WTC11 (cell line): ENCODE data around the gene SLC35A3. TPM values are rescaled to one million over a fixed set of nuclear protein-coding genes. Genes with fewer than 3 reads are reported as not detected.
A peak's percentile ranks its signal among the peaks of the same experiment; 100 is the strongest.

ENCODE experiments used
- AR ChIP-seq: fragments of 250-450 bp; sonication (Bioruptor Pico); IDR thresholded peaks from 2 replicates; pipeline ENCODE4 v1.9.0; 2021; ENCODE audit warnings: mild to moderate bottlenecking
- E2F1 ChIP-seq: sonication (generic); formaldehyde crosslinking; IDR thresholded peaks from 2 replicates; pipeline ENCODE4 v1.8.0; 2022; ENCODE audit warnings: mild to moderate bottlenecking, missing genetic modification reagents
- ELF4 ChIP-seq: sonication (generic); formaldehyde crosslinking; IDR thresholded peaks from 2 replicates; pipeline ENCODE4 v1.8.1; 2022; ENCODE audit warnings: low read depth, mild to moderate bottlenecking, moderate library complexity, missing genetic modification reagents
- FOXK1 ChIP-seq: sonication (generic); formaldehyde crosslinking; IDR thresholded peaks from 2 replicates; pipeline ENCODE4 v1.8.0; 2022; ENCODE audit warnings: mild to moderate bottlenecking, moderate library complexity, missing genetic modification reagents
- FOXP4 ChIP-seq: sonication (generic); formaldehyde crosslinking; IDR thresholded peaks from 2 replicates; pipeline ENCODE4 v1.8.0; 2022; ENCODE audit warnings: mild to moderate bottlenecking, missing genetic modification reagents
- HMGXB4 ChIP-seq: sonication (generic); formaldehyde crosslinking; IDR thresholded peaks from 2 replicates; pipeline ENCODE4 v1.8.1; 2023; ENCODE audit warnings: mild to moderate bottlenecking, moderate library complexity, missing genetic modification reagents
- IRF1 ChIP-seq: sonication (generic); formaldehyde crosslinking; IDR thresholded peaks from 2 replicates; pipeline ENCODE4 v1.8.0; 2023; ENCODE audit warnings: missing genetic modification reagents
- JUN ChIP-seq: sonication (generic); formaldehyde crosslinking; IDR thresholded peaks from 2 replicates; pipeline ENCODE4 v1.8.0; 2023; ENCODE audit warnings: mild to moderate bottlenecking, missing genetic modification reagents
- RORB ChIP-seq: fragments of 250-450 bp; sonication (Bioruptor Pico); IDR thresholded peaks from 2 replicates; pipeline ENCODE4 v1.9.0; 2021; ENCODE audit warnings: mild to moderate bottlenecking
- STAT6 ChIP-seq: sonication (generic); formaldehyde crosslinking; conservative IDR thresholded peaks from 2 replicates; pipeline ENCODE4 v1.8.1; 2023; ENCODE audit warnings: mild to moderate bottlenecking, low read depth, missing genetic modification reagents, moderate library complexity
- TCF7 ChIP-seq: sonication (generic); formaldehyde crosslinking; IDR thresholded peaks from 2 replicates; pipeline ENCODE4 v1.8.0; 2022; ENCODE audit warnings: mild to moderate bottlenecking, low read depth, missing genetic modification reagents, moderate library complexity
- ZBTB21 ChIP-seq: sonication (generic); formaldehyde crosslinking; IDR thresholded peaks from 2 replicates; pipeline ENCODE4 v1.8.1; 2023; ENCODE audit warnings: mild to moderate bottlenecking, missing genetic modification reagents, borderline replicate concordance
- ZNF281 ChIP-seq: sonication (generic); formaldehyde crosslinking; IDR thresholded peaks from 2 replicates; pipeline ENCODE4 v1.8.0; 2023; ENCODE audit warnings: mild to moderate bottlenecking, missing genetic modification reagents
- ZNF317 ChIP-seq: sonication (generic); formaldehyde crosslinking; IDR thresholded peaks from 2 replicates; pipeline ENCODE4 v1.8.1; 2023; ENCODE audit warnings: low read depth, mild to moderate bottlenecking, moderate library complexity, missing genetic modification reagents, borderline replicate concordance
- ZSCAN18 ChIP-seq: fragments of 250-450 bp; sonication (Bioruptor Pico); IDR thresholded peaks from 2 replicates; pipeline ENCODE4 v2.1.2; 2022; ENCODE audit warnings: mild to moderate bottlenecking, moderate library complexity
- total RNA-seq: library from RNA; stranded (reverse); gene quantifications from 3 replicates; pipeline ENCODE4 v1.2.3, GENCODE V29; 2021
- TF ChIP-seq, protein P1 (sequence below): sonication (generic); formaldehyde crosslinking; IDR thresholded peaks from 2 replicates; pipeline ENCODE4 v1.8.1; 2022; ENCODE audit warnings: mild to moderate bottlenecking, moderate library complexity, missing genetic modification reagents
- TF ChIP-seq, protein P2 (sequence below): sonication (generic); formaldehyde crosslinking; IDR thresholded peaks from 2 replicates; pipeline ENCODE4 v1.8.1; 2023; ENCODE audit warnings: mild to moderate bottlenecking, missing genetic modification reagents, moderate library complexity
- TF ChIP-seq, protein P3 (sequence below): sonication (generic); formaldehyde crosslinking; IDR thresholded peaks from 2 replicates; pipeline ENCODE4 v1.8.0; 2022; ENCODE audit warnings: mild to moderate bottlenecking, missing genetic modification reagents

SLC35A3 gene
- total RNA-seq, 1 experiment from 2014 or later, result 14.5 TPM

- TF ChIP-seq STAT6 (CRISPR knock-in tag), result no peak
- TF ChIP-seq ZNF317 (CRISPR knock-in tag), result 0 out of 2 replicates have a peak, but pooled peaks have one; percentile 17
- no peak; the same call in 1 of the 2 replicates for TF ChIP-seq E2F1 (CRISPR knock-in tag)
- no peak for TF ChIP-seq JUN (CRISPR knock-in tag)
- TF ChIP-seq ELF4 (CRISPR knock-in tag), result no peak
- peak; percentile 51; the same call in 1 of the 2 replicates for TF ChIP-seq ZNF281
- TF ChIP-seq ZBTB21 (CRISPR knock-in tag), result no peak
- 0 out of 2 replicates have a peak, but pooled peaks have one; percentile 70 for TF ChIP-seq TCF7 (CRISPR knock-in tag)
- no peak for TF ChIP-seq ZSCAN18 (CRISPR knock-in tag)
- TF ChIP-seq FOXP4 (CRISPR knock-in tag), result peak; percentile 45; the same call in 1 of the 2 replicates
- TF ChIP-seq, protein P1, sequence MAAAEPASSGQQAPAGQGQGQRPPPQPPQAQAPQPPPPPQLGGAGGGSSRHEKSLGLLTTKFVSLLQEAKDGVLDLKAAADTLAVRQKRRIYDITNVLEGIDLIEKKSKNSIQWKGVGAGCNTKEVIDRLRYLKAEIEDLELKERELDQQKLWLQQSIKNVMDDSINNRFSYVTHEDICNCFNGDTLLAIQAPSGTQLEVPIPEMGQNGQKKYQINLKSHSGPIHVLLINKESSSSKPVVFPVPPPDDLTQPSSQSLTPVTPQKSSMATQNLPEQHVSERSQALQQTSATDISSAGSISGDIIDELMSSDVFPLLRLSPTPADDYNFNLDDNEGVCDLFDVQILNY (CRISPR knock-in tag), result peak; percentile 72; the same call in 1 of the 2 replicates
- TF ChIP-seq, protein P2, sequence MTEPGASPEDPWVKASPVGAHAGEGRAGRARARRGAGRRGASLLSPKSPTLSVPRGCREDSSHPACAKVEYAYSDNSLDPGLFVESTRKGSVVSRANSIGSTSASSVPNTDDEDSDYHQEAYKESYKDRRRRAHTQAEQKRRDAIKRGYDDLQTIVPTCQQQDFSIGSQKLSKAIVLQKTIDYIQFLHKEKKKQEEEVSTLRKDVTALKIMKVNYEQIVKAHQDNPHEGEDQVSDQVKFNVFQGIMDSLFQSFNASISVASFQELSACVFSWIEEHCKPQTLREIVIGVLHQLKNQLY, result 0 out of 2 replicates have a peak, but pooled peaks have one; percentile 82
- TF ChIP-seq HMGXB4 (CRISPR knock-in tag), result peak; percentile 82; the same call in 1 of the 2 replicates
- TF ChIP-seq, protein P3, sequence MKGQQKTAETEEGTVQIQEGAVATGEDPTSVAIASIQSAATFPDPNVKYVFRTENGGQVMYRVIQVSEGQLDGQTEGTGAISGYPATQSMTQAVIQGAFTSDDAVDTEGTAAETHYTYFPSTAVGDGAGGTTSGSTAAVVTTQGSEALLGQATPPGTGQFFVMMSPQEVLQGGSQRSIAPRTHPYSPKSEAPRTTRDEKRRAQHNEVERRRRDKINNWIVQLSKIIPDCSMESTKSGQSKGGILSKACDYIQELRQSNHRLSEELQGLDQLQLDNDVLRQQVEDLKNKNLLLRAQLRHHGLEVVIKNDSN (CRISPR knock-in tag), result peak; percentile 72
- TF ChIP-seq IRF1 (CRISPR knock-in tag), result no peak
- no peak for TF ChIP-seq RORB (CRISPR knock-in tag)
- no peak for TF ChIP-seq AR (CRISPR knock-in tag)
- TF ChIP-seq FOXK1, result peak; percentile 74
Observed at GRCh38 chr1:100037927-100038659, 68.3 kb downstream of the SLC35A3 start (continued).
